Karpas-422 (cell line): ENCODE results near the gene PCDH17. TPM values are rescaled to one million over a fixed set of nuclear protein-coding genes. Genes with fewer than 3 reads are reported as not detected.

ENCODE experiments used
- DNase-seq: peaks from one replicate; pipeline ENCODE4 v3.0.0-alpha.2; 2015
- H2AFZ ChIP-seq: fragments of 200-600 bp; sonication (generic); 2 replicates; pipeline ENCODE4 v1.6.1; 2014; ENCODE audit warnings: antibody characterized with exemption, low read length, mixed read lengths
- H3K27ac ChIP-seq: fragments of 200-600 bp; sonication (generic); 2 replicates; pipeline ENCODE4 v1.5.1; 2014; ENCODE audit warnings: mild to moderate bottlenecking, low read length, moderate library complexity
- H3K27me3 ChIP-seq: fragments of 200-600 bp; sonication (generic); 2 replicates; pipeline ENCODE4 v1.6.1; 2014; ENCODE audit warnings: low read length, mixed read lengths
- H3K36me3 ChIP-seq: fragments of 200-600 bp; sonication (generic); 2 replicates; pipeline ENCODE4 v1.6.1; 2014; ENCODE audit warnings: low read length, mixed read lengths; ENCODE audit not compliant: insufficient read depth
- H3K4me1 ChIP-seq: fragments of 200-600 bp; sonication (generic); 2 replicates; pipeline ENCODE4 v1.6.1; 2014; ENCODE audit warnings: mild to moderate bottlenecking, low read length, mixed read lengths
- H3K4me2 ChIP-seq: fragments of 200-600 bp; sonication (generic); 2 replicates; pipeline ENCODE4 v1.6.1; 2014; ENCODE audit warnings: low read length, low read depth, mild to moderate bottlenecking; ENCODE audit not compliant: poor library complexity, severe bottlenecking
- H3K4me3 ChIP-seq: fragments of 200-600 bp; sonication (generic); 2 replicates; pipeline ENCODE4 v1.5.1; 2014; ENCODE audit warnings: mild to moderate bottlenecking, antibody characterized with exemption, low read length, mixed read lengths
- H3K79me2 ChIP-seq: fragments of 200-600 bp; sonication (generic); 2 replicates; pipeline ENCODE4 v1.6.1; 2014; ENCODE audit warnings: mild to moderate bottlenecking, low read length, mixed read lengths
- H3K9ac ChIP-seq: fragments of 200-600 bp; sonication (generic); 2 replicates; pipeline ENCODE4 v1.6.0; 2014; ENCODE audit warnings: low read length
- H3K9me2 ChIP-seq: fragments of 200-600 bp; sonication (generic), shearing (Covaris generic); replicated peaks from 2 replicates; pipeline ENCODE4 v1.6.0; 2014; ENCODE audit warnings: mild to moderate bottlenecking, low read length, moderate library complexity; ENCODE audit not compliant: insufficient read depth
- H3K9me3 ChIP-seq: fragments of 300-700, 200-600 bp; sonication (generic); 2 replicates; pipeline ENCODE4 v1.6.1; 2014; ENCODE audit warnings: low read length, mixed read lengths
- H4K20me1 ChIP-seq: fragments of 200-600 bp; sonication (generic); 2 replicates; pipeline ENCODE4 v1.6.1; 2014; ENCODE audit warnings: mild to moderate bottlenecking, antibody characterized with exemption, low read length, low read depth; ENCODE audit not compliant: insufficient read depth
- total RNA-seq: library from RNA; depleted of rRNA; stranded (reverse); fragments of >200 nt; shearing (Covaris generic); gene quantifications from 2 replicates; pipeline ENCODE4 v1.2.3, GENCODE V29; 2014; ENCODE audit warnings: low replicate concordance

The PCDH17 gene
- total RNA-seq, 1 experiment from 2014 or later, result not detected

DNA sequence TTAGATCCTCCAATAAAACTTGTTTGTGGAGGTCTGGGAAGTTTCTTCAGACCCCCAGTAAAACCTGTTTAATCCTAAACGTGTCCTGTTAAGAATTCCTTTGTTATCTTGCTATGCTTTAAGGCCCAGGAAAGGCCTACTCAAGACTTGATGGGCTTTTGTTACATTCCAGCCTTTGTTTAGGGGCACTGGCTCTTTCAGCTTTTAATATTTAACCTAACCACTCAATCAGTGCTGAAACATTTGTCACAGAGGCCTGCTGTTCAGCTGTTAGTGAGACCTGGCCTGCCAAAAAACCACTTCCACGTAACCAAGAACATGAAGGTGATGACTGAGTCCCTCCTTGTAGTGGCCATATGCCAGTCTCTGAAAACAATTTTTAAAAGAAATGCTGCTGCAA is 41.7 kb downstream of the PCDH17 start:
- H3K4me1 ChIP-seq, result no peaks in the 10 kb centered on the region
- no peak overlapping the region for H3K4me3 ChIP-seq
- H3K27me3 ChIP-seq, result no peaks in the 10 kb centered on the region
- H3K4me2 ChIP-seq, result no peak overlapping the region
- H3K9ac ChIP-seq, result no peak overlapping the region
- no peaks in the 10 kb centered on the region for H4K20me1 ChIP-seq
- no peak for DNase-seq
- no peaks in the 10 kb centered on the region for H3K9me2 ChIP-seq
- H3K9me3 ChIP-seq, result peaks cover 32% of the 10 kb centered on the region
- no peak overlapping the region for H2AFZ ChIP-seq
- no peaks in the 10 kb centered on the region for H3K36me3 ChIP-seq
- H3K27ac ChIP-seq, result no peak overlapping the region
- no peaks in the 10 kb centered on the region for H3K79me2 ChIP-seq

GRCh38 chr13:57675526-57675925 is 44.0 kb downstream of the PCDH17 start:
- H3K79me2 ChIP-seq, result no peaks in the 10 kb centered on the region
- H2AFZ ChIP-seq, result no peak overlapping the region
- no peak overlapping the region for H3K27ac ChIP-seq
- no peaks in the 10 kb centered on the region for H4K20me1 ChIP-seq
- H3K9me3 ChIP-seq, result peaks cover 24% of the 10 kb centered on the region
- no peaks in the 10 kb centered on the region for H3K4me1 ChIP-seq
- no peak overlapping the region for H3K4me3 ChIP-seq
- no peaks in the 10 kb centered on the region for H3K27me3 ChIP-seq
- H3K9ac ChIP-seq, result no peak overlapping the region
- no peak for DNase-seq
- no peaks in the 10 kb centered on the region for H3K9me2 ChIP-seq
- H3K4me2 ChIP-seq, result no peak overlapping the region
- H3K36me3 ChIP-seq, result no peaks in the 10 kb centered on the region

- Histone ChIP-seq H3K4me1 (no peaks in the 10 kb centered on the region), H3K4me3 (no peak overlapping the region), H3K36me3 (no peaks in the 10 kb centered on the region)
Observed at GRCh38 chr13:57680609-57681008, 49.1 kb downstream of the PCDH17 start.

DNA sequence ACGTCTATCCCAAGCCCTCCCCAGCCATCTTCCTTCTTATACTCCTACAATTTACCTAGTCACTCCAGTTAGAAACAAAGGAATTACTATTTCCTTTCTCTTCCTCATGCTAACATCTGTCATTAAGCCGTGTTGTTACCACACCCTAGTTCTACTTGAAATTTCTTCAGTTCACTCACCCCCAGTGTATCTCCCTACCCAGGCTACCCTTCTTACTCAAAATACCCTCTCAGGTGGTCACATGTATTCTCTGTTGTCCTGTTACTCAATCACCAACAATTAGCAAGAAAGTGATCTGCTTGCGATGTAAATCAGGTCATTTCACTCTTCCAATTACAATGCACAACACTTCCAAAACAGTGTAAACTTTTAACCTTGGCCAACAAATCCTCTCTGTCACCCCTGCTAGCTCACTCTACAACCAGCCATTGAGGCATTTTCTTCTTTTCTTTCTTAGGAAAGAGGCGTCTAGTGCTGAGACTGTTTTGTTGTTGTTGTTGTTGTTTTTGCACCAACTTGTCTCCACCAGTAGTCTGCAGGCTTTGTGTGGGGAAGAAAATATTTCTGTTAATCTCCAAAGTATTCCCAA is 50.7 kb downstream of the PCDH17 start:
- Histone ChIP-seq H3K9me3 (peaks cover 13% of the 10 kb centered on the region), H3K9me2 (no peaks in the 10 kb centered on the region), H3K36me3 (no peaks in the 10 kb centered on the region), H3K27me3 (no peaks in the 10 kb centered on the region), H3K9ac (no peak overlapping the region), H3K27ac (no peak overlapping the region), H3K79me2 (no peaks in the 10 kb centered on the region), H4K20me1 (no peaks in the 10 kb centered on the region), H3K4me1 (no peaks in the 10 kb centered on the region), H2AFZ (no peak overlapping the region), H3K4me2 (no peak overlapping the region), H3K4me3 (no peak overlapping the region)
- no peak for DNase-seq

More at GRCh38 chr13:57680609-57681008, 49.1 kb downstream of the PCDH17 start:
- no peaks in the 10 kb centered on the region for H3K27me3 ChIP-seq
- no peaks in the 10 kb centered on the region for H3K79me2 ChIP-seq
- no peak overlapping the region for H3K27ac ChIP-seq
- no peak for DNase-seq
- H3K4me2 ChIP-seq, result no peak overlapping the region
- H3K9me2 ChIP-seq, result no peaks in the 10 kb centered on the region
- peaks cover 18% of the 10 kb centered on the region for H3K9me3 ChIP-seq
- no peak overlapping the region for H3K9ac ChIP-seq
- no peaks in the 10 kb centered on the region for H4K20me1 ChIP-seq
- no peak overlapping the region for H2AFZ ChIP-seq

GRCh38 chr13:57698851-57699250 is 67.3 kb downstream of the PCDH17 start:
- Histone ChIP-seq H3K27me3 (no peaks in the 10 kb centered on the region), H4K20me1 (no peaks in the 10 kb centered on the region), H3K79me2 (no peaks in the 10 kb centered on the region), H3K27ac (no peak overlapping the region), H3K36me3 (no peaks in the 10 kb centered on the region), H3K4me2 (no peak overlapping the region), H2AFZ (no peak overlapping the region), H3K9ac (no peak overlapping the region), H3K9me2 (no peaks in the 10 kb centered on the region), H3K4me3 (no peak overlapping the region), H3K4me1 (no peaks in the 10 kb centered on the region), H3K9me3 (peaks cover 17% of the 10 kb centered on the region)
- no peak for DNase-seq

GRCh38 chr13:57704031-57704430 is 72.5 kb downstream of the PCDH17 start:
- Histone ChIP-seq H3K27me3 (no peaks in the 10 kb centered on the region), H3K4me2 (no peak overlapping the region), H3K9me3 (peaks cover 22% of the 10 kb centered on the region), H3K36me3 (no peaks in the 10 kb centered on the region), H3K79me2 (no peaks in the 10 kb centered on the region), H3K9me2 (no peaks in the 10 kb centered on the region), H3K9ac (no peak overlapping the region), H3K4me1 (no peaks in the 10 kb centered on the region), H3K27ac (no peak overlapping the region), H4K20me1 (no peaks in the 10 kb centered on the region), H3K4me3 (no peak overlapping the region), H2AFZ (no peak overlapping the region)
- no peak for DNase-seq

DNA sequence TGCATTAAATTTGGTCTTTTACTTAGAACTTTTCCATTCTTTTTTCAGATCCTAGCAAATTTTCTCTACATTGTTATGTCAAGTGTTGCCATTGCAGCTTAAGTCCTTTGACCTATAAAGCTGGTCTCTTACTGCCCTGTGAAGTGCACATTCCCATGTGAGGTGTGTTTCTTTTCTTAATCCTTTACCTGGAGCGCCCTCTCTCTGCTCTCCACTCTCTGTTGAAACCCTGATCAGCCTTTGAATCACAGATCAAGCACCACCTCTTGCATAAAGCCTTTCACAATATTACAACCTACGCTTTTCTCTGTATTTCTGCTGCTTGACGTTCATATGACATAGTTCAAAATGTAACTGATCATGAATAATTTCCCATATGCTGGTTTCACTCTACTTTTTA is 84.8 kb downstream of the PCDH17 start:
- DNase-seq, result no peak
- Histone ChIP-seq H3K9me2 (no peaks in the 10 kb centered on the region), H3K4me2 (no peak overlapping the region), H2AFZ (no peak overlapping the region), H3K4me3 (no peak overlapping the region), H3K9me3 (peaks cover 46% of the 10 kb centered on the region), H3K27me3 (no peaks in the 10 kb centered on the region), H3K27ac (no peak overlapping the region), H3K9ac (no peak overlapping the region), H3K4me1 (no peaks in the 10 kb centered on the region), H4K20me1 (no peaks in the 10 kb centered on the region), H3K79me2 (no peaks in the 10 kb centered on the region), H3K36me3 (no peaks in the 10 kb centered on the region)

GRCh38 chr13:57724486-57725272 is 93.1 kb downstream of the PCDH17 start:
- no peaks in the 10 kb centered on the region for H3K27me3 ChIP-seq
- H3K4me1 ChIP-seq, result no peaks in the 10 kb centered on the region
- no peak overlapping the region for H3K4me2 ChIP-seq
- peak; percentile 20 for DNase-seq
- H3K36me3 ChIP-seq, result no peaks in the 10 kb centered on the region
- H2AFZ ChIP-seq, result no peak overlapping the region
- H3K9me2 ChIP-seq, result no peaks in the 10 kb centered on the region
- H3K9me3 ChIP-seq, result peaks cover 52% of the 10 kb centered on the region
- H4K20me1 ChIP-seq, result no peaks in the 10 kb centered on the region
- H3K79me2 ChIP-seq, result no peaks in the 10 kb centered on the region
- no peak overlapping the region for H3K4me3 ChIP-seq
- no peak overlapping the region for H3K27ac ChIP-seq
- no peak overlapping the region for H3K9ac ChIP-seq
